Esophagus muscularis mucosa (tissue), 4 donors: Measurements from ENCODE around the gene E4F1. TPM values are rescaled to one million over a fixed set of nuclear protein-coding genes. Genes with fewer than 3 reads are reported as not detected.

Source experiments
- DNase-seq: peaks from one replicate; pipeline ENCODE4 v3.0.0-alpha.2; 2017; ENCODE audit errors: extremely low spot score
- H3K27ac ChIP-seq, 4 donors: fragments of 200-600 bp; sonication (generic); replicated peaks in 1 of 4; 1 replicate in 3 of 4; 2 replicates in 1 of 4; pipeline ENCODE4 v1.5.1; 2016 to 2019; ENCODE audit warnings: mild to moderate bottlenecking in 1 of 4
- H3K27me3 ChIP-seq, 4 donors: fragments of 200-600 bp; sonication (generic); one replicate each; pipeline versions ENCODE4 v1.5.1 to v1.6.0; 2016 to 2019
- H3K36me3 ChIP-seq, 4 donors: fragments of 200-600 bp; sonication (generic); one replicate each; pipeline ENCODE4 v1.5.1; 2016 to 2019
- H3K4me1 ChIP-seq, 4 donors: fragments of 200-600 bp; sonication (generic); one replicate each; pipeline ENCODE4 v1.5.1; 2016 to 2019
- H3K4me3 ChIP-seq, 4 donors: fragments of 200-600 bp; sonication (generic); 1 replicate in 2 of 4; 2 replicates in 2 of 4; pipeline ENCODE4 v1.5.1; 2016 to 2019; ENCODE audit warnings: mild to moderate bottlenecking in 4 of 4, moderate library complexity in 1 of 4
- H3K9me3 ChIP-seq, 4 donors: fragments of 200-600 bp; sonication (generic); 1 replicate in 3 of 4; 2 replicates in 1 of 4; pipeline ENCODE4 v1.5.1; 2016 to 2019
- EP300 ChIP-seq: sonication (generic); formaldehyde crosslinking; IDR thresholded peaks from one replicate; pipeline ENCODE4 v1.6.1; 2017; ENCODE audit warnings: antibody characterized with exemption
- POLR2A ChIP-seq: fragments of 450-650 bp; IDR thresholded peaks from one replicate; pipeline ENCODE4 v1.6.1; 2017; ENCODE audit warnings: antibody characterized with exemption, moderate library complexity, mild to moderate bottlenecking, low read depth
- POLR2AphosphoS5 ChIP-seq, 2 donors: sonication (generic); formaldehyde crosslinking; IDR thresholded peaks; one replicate each; pipeline ENCODE4 v1.6.1; 2017; ENCODE audit warnings: antibody characterized with exemption in 2 of 2
- WGBS: methylation state at CpG from one replicate; pipeline ENCODE4 v1.1.5; 2018; 5-methylcytosine and 5-hydroxymethylcytosine counted together
- intact Hi-C: fragments of 100-400 bp; cut with DNase I; formaldehyde crosslinking; loops from one replicate; pipeline ENCODE4 v1.15.1; 2023
- total RNA-seq, 4 donors: library from RNA; depleted of rRNA; stranded (reverse); fragments of >200 nt; gene quantifications; one replicate each; pipeline versions ENCODE4 v1.1.0 to v1.2.1, GENCODE V29; 2016
- TF ChIP-seq, protein P1 (sequence below), 3 experiments: fragments of 200-600 bp in 2 of 3; fragments of 450-650 bp in 1 of 3; sonication (generic) in 2 of 3; IDR thresholded peaks; one replicate each; pipeline ENCODE4 v1.5.1; 2017 to 2019; ENCODE audit warnings: antibody characterized with exemption in 3 of 3, mild to moderate bottlenecking in 2 of 3, moderate library complexity in 1 of 3

Gene E4F1
- total RNA-seq, 4 donors from 2014 or later = 19.1 to 39.7 (median 28.5) TPM

DNA sequence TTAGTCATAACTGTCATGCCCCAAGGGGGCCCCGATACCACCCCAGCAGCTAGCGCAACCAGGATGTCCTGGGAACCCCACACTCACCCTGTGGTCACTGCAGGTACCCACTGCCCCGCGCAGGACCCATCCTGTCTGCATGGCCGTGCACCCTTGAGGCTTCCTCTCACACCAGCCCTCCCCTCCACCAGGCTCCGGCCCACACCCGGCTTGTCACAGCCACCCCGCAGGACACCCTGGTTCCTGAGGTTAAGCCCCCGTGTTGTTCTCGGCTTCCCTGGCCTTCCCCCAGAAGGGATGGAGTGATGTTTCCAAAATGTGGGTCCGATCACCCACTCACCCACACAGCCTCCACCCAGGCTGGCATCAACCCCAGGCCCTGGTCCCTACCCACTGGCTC lies 20.4 kb downstream of the E4F1 start:
- Histone ChIP-seq H3K36me3 (peaks cover 42 to 79% (median 77%) of the 10 kb centered on the region in 4 donors), H3K4me1 (peaks cover 0 to 2% (median 1%) of the 10 kb centered on the region in 4 donors), H3K4me3 (no peak overlapping the region), H3K27me3 (no peaks in the 10 kb centered on the region), H3K27ac (no peak overlapping the region), H3K9me3 (no peaks in the 10 kb centered on the region)
- 92% methylated on average over 10 of the region's 11 CpGs for WGBS
- intact Hi-C loops = no loop called here
- DNase-seq = no peak
- TF ChIP-seq, protein P1, sequence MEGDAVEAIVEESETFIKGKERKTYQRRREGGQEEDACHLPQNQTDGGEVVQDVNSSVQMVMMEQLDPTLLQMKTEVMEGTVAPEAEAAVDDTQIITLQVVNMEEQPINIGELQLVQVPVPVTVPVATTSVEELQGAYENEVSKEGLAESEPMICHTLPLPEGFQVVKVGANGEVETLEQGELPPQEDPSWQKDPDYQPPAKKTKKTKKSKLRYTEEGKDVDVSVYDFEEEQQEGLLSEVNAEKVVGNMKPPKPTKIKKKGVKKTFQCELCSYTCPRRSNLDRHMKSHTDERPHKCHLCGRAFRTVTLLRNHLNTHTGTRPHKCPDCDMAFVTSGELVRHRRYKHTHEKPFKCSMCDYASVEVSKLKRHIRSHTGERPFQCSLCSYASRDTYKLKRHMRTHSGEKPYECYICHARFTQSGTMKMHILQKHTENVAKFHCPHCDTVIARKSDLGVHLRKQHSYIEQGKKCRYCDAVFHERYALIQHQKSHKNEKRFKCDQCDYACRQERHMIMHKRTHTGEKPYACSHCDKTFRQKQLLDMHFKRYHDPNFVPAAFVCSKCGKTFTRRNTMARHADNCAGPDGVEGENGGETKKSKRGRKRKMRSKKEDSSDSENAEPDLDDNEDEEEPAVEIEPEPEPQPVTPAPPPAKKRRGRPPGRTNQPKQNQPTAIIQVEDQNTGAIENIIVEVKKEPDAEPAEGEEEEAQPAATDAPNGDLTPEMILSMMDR (IDR thresholded peaks at IDR 0.05) = no peak
- no peak for TF ChIP-seq POLR2AphosphoS5 (IDR thresholded peaks at IDR 0.05)
- no peak for TF ChIP-seq POLR2A
- no peak for TF ChIP-seq EP300

DNA sequence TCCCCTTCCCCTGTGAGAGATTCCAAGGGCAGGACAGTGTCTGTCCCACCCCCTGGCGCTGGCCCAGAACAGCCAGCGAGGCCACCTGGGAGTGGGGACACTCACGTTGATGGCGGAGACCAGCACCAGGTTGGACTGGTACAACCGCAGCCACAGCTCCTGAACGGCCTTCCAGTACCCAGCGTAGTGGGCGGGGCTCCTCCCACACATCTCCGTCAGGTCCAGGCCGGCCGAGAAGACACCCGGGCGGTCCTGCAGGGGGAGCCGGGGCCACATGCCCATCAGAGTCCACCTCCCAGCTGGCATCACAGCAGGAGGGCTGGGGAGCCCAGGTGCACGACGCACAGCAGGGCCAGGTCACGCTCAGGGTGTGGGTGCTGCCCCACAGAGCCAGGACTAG lies 20.9 kb downstream of the E4F1 start:
- no peaks in the 10 kb centered on the region for H3K27me3 ChIP-seq
- DNase-seq = no peak
- TF ChIP-seq POLR2A = no peak
- TF ChIP-seq, protein P1 (IDR thresholded peaks at IDR 0.05) = no peak
- TF ChIP-seq POLR2AphosphoS5 (IDR thresholded peaks at IDR 0.05) = no peak
- TF ChIP-seq EP300 = no peak
- H3K27ac ChIP-seq = no peak overlapping the region
- peaks cover under 1 to 3% (median 2%) of the 10 kb centered on the region in 4 donors for H3K4me1 ChIP-seq
- intact Hi-C loops = no loop called here
- H3K9me3 ChIP-seq = no peaks in the 10 kb centered on the region
- H3K4me3 ChIP-seq = no peak overlapping the region
- peaks cover 42 to 81% (median 77%) of the 10 kb centered on the region in 4 donors for H3K36me3 ChIP-seq
- 79% methylated on average over 12 of the region's 17 CpGs for WGBS

DNA sequence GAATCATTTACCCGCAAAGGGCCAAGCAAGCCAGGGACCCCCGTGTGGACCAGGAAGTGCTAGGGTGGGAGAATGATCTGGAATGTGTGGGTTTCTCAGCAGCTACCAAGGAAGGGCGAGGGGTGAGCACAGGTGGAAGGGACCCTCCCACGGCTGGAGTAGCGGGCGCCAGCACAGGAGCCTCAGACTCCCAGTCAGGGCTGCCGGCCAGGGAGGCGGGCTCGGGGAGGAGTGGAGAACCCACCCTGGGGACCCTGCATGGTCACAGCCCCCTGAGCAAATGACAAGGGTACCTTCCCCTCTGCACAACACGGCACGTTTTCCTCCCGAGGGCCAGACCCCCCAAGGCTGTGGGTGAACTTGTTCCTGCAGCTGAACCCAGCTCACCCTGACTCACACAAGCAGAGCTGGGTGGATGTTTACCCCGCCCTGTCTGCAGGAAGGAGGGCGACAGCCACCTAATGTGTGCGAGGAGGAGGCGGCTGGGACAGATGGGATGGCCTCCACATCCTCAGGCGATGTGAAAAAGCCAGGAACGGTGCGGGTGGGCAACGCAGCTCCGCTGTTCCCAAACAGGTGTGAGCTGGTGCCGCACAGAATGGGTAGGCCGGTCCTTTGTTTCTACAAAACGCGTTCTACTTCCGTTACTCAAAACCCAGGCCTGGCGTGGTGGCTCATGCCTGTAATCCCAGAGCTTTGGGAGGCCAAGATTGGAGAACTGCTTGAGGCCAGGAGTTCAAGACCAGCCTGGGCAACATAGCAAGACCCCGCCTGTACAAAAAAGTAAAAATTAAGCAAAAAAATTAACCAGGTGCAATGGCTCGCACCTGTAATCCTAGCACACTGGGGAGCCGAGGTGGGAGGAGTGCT lies 21.8 kb downstream of the E4F1 start:
- Histone ChIP-seq H3K27me3 (no peaks in the 10 kb centered on the region), H3K9me3 (no peaks in the 10 kb centered on the region), H3K4me3 (no peak overlapping the region), H3K27ac (no peak overlapping the region), H3K36me3 (peaks cover 42 to 74% (median 68%) of the 10 kb centered on the region in 4 donors), H3K4me1 (peaks cover 9 to 11% (median 10%) of the 10 kb centered on the region in 4 donors)
- TF ChIP-seq, protein P1 (IDR thresholded peaks at IDR 0.05) = no peak
- TF ChIP-seq POLR2A (no peak), EP300 (no peak), POLR2AphosphoS5 (IDR thresholded peaks at IDR 0.05) (no peak)
- intact Hi-C loops = no loop called here
- 92% methylated on average over 24 of the region's 30 CpGs for WGBS
- DNase-seq = no peak

DNA sequence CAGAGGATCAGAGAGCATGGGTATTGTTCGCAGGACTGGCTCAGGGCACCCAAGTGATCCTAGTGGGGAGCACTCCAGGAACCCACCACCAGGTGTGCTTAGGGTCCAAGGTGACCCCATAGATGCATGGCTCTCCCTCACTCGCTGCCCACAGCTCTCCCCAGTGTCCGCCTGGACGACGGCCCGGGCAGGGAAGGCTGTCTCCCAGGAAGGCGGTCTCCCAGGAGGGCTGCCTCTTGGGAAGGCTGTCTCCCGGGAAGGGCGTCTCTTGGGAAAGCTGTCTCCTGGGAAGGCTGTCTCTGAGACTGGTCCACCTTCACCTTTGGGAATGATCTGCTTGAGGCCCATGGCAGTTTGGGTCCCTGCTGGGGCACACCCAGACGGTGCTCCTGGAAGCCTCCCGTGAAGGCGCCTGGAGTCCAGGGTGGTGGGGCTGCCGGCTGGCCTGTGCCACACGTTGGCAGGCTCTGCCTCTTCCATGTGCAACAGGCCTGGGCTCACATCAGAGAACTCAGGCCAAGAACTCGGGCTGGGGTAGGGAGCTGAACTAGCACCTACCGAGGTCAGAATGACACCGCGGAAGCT lies 23.0 kb downstream of the E4F1 start:
- 100% methylated on average over 1 of the region's 18 CpGs for WGBS
- intact Hi-C loops = no loop called here
- DNase-seq = no peak
- no peaks in the 10 kb centered on the region for H3K9me3 ChIP-seq
- no peaks in the 10 kb centered on the region for H3K27me3 ChIP-seq
- no peak overlapping the region for H3K27ac ChIP-seq
- H3K4me3 ChIP-seq = no peak overlapping the region
- TF ChIP-seq, protein P1 (IDR thresholded peaks at IDR 0.05) = no peak
- TF ChIP-seq EP300 = no peak
- peaks cover 42 to 65% (median 58%) of the 10 kb centered on the region in 4 donors for H3K36me3 ChIP-seq
- H3K4me1 ChIP-seq = peaks cover 16 to 19% (median 17%) of the 10 kb centered on the region in 4 donors
